HG03175 (cell line): ENCODE measurements around the gene AGPAT1.

Experiments used
- ATAC-seq: cut with Tn5 transposase; IDR thresholded peaks from one replicate; pipeline ENCODE4 v1.9.1; 2021; ENCODE audit warnings: mild to moderate bottlenecking, moderate library complexity; ENCODE audit not compliant: unreplicated experiment

Gene AGPAT1

DNA sequence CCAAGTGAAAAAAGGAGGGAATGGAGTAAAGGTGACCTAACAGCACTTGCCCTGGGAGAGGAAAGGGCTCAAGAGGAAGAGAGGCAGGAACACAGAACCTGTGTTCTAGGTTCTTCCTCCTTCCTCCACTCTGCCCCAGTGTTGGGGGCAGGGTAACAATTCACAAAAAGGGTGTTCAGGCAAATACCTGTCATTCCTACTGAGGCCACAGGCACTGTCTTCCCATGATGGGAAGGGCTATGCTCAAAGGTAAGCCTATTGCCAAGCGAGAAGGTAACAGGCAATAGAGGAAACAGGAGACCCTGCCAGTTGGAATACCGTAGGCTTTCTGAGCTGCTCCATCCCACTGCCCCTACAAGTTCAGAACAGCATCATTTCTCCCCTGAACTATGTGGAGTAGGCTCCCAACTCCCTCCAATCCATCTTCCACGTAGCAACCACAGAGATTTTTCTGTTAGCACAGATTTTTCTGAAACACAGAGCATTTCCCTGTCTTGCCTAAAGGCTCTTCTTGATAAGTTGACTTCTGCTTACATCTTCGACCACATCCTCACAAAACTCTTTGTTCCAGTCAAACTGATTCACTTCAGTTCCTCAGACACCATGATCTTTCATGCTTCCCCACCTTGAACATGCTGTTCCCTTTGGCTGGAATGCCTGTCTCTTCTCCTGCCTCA, 2.7 kb downstream of the AGPAT1 start:
- ATAC-seq, result no peak

DNA sequence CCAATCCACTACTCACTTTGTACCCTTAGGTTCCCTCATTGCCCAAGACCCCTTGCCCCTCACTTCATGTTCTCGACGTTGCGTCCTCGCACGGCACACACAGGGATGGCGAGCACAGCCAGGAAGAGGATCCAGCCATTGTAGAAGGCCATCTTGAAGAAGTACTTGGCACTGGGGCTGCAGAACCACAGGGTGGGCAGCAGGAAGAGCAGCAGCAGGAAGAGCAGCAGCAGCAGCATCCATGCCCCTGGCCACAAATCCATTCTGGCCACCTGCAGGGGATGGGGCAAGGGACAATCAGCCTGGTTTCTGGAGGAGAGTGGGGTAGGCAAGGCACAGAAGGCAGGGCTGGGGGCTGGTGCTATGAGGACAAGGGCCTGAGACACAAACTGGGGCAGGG, 4.7 kb downstream of the AGPAT1 start:
- no peak for ATAC-seq

DNA sequence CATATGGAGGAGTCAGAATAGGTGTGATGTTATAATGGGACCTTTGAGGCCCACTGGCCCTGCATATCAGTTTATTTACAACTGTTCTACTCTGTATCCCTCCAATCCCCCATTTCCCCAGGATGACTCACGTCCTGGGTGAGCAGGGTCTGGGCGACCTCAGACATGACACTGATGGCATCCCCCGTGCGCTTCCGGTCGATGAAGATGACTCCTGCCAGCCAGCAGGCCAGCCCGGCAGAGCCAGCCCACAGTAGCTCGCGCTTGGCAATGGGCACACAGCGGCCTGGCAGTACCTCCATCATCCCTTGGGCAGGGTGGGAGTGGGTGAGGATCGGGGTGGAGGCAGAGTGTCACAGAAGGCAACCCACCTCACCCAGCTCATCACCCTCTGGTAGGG, 5.6 kb downstream of the AGPAT1 start:
- no peak for ATAC-seq

DNA sequence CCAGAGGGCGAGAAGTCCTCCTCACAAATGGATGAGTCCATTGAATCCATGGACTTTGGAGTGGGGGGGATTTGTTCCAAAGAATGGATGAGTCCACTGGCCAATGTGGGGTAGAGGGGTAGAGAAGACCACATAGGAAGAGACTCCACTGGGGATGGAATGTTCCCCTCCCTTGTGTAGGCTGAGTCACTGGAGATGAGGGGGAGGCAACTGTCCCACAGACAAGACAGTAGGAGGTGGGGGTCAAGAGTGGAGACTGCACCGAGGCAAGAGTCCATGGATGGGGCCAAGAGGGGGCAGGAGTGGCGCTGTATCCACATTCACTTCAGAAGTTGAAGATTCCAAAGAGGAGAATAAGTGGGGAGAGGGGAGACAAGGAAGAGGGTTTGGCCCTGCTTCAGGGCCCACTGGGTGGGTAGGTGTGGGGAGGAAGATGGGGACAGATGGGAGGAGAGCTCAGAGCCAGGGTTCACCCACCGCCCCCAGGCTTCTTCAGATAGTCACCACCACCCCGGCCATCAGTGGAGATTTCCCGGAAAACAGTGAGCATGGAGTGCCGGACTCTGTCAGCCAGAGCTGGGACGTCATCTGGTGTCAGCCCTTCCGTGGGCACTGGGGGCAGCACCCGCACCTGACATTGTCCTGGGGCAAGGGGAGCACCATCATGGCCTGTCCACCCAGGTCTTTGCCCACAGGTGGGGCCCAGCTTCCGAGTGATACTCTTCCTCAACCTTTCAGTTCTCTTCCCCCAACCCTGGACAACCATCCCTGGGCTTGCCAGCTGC, 6.9 kb downstream of the AGPAT1 start:
- ATAC-seq, result no peak

DNA sequence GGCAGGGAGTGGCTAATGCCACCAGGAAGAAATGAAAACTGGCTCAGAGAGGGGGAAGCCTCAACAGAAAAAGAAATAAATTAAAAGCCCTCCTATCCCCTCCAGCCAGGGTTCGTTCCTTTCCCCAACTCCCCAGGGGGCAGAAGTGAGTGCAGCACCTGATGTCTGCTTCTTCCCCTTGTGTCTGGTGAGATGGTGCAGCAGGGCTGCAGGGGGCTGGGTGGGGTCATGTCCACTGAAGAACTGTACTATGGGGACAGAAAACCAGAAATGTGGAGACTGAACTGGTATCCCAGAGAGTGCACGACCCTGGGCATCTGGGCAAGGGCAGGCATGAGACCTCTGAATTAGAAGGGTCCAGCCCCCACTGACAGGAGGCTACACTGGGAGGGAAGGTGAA, 7.5 kb downstream of the AGPAT1 start:
- no peak for ATAC-seq

DNA sequence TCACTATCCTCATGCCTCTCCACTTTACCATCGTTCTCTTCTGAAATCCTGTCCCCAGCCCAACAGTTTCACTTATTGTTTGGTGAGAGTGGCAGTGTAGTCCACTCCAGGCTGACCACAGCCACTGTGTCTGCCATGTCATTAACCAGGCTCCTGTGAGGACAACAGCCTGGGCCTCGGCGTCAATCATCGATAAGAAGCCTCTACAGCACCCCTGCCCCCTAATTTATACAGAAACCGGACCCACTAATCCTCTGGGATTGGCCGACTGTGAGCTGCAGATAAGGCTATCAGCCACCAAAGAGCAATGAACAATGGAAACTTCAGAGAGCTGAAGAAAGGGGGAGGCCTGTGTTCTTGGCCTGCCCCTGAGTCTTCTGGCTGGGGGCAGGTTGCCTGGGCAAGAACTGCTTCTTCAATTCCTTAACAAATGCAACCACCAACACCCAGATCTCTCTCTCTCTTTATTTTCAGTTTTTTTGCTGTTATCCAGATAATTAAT, 8.1 kb downstream of the AGPAT1 start:
- no peak for ATAC-seq

DNA sequence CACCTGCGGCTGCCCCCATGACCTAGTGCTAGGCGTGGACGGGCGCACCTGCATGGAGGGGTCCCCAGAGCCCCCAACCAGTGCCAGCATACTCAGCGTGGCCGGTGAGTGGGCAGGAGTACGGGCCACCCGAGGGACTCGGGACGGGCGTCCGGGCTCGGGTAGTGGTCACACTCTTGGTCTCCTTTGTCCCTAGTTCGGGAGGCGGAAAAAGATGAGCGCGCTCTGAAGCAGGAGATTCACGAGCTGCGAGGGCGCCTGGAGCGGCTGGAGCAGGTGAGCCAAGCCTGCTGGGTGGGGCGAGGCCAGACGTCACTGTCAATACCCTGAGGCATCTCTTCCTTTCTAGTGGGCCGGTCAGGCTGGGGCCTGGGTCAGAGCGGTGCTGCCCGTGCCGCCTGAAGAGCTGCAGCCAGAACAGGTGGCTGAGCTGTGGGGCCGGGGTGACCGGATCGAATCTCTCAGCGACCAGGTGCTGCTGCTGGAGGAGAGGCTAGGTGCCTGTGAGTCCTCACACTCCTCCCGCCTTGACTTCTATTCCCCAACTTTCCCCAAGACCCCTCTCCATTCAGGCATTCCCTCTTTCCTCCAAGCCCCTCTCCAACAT, 8.6 kb downstream of the AGPAT1 start:
- ATAC-seq, result no peak

DNA sequence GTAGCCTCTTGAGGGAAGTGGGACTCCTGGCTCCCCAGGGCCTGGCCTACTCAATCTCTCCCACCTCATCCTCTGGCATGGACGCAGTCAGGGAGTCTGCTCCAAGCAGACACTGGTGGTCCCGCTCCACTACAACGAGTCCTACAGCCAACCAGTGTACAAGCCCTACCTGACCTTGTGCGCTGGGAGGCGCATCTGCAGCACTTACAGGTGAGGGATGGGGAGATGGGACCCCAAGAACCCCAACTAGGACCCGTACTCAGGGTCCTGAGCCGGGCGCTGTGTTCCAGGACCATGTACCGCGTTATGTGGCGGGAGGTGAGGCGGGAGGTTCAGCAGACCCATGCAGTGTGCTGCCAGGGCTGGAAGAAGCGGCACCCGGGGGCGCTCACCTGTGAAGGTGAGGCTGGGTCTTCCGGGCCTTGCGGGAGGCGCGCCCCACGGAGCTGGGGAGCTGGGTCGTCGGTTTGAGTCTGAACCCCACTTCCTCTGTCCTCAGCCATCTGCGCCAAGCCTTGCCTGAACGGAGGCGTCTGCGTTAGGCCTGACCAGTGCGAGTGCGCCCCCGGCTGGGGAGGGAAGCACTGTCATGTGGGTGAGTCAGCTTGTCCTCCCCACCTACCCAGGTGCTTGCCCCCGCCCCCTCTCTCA, 9.3 kb downstream of the AGPAT1 start:
- no peak for ATAC-seq

DNA sequence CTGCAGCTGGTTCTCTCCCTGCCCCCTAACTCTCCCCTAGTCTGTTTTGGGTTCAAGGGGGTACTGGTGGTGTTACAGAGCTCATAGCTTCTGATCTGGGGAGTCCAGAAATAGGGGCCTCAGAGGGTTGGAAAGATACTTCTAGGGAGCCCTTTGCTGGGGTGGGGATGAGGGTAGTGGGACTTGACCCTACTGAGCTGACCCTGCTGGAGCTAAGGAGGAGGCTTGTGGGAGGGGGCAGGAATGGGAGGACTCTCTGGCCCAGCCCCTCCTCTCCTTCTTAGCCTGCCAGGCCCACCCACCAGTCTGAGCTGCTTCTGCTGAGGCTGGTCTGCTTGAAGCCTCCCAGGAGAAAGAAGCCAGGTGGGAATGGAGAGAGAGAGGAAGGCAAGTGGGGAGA, 11.6 kb downstream of the AGPAT1 start, which contains the start of gene EGFL8:
EGFL8 (plus strand) TSS at position 301 of the 400 bp plus-strand sequence. CDS start 1,571 bp downstream, outside the sequence.
- no peak for ATAC-seq

DNA sequence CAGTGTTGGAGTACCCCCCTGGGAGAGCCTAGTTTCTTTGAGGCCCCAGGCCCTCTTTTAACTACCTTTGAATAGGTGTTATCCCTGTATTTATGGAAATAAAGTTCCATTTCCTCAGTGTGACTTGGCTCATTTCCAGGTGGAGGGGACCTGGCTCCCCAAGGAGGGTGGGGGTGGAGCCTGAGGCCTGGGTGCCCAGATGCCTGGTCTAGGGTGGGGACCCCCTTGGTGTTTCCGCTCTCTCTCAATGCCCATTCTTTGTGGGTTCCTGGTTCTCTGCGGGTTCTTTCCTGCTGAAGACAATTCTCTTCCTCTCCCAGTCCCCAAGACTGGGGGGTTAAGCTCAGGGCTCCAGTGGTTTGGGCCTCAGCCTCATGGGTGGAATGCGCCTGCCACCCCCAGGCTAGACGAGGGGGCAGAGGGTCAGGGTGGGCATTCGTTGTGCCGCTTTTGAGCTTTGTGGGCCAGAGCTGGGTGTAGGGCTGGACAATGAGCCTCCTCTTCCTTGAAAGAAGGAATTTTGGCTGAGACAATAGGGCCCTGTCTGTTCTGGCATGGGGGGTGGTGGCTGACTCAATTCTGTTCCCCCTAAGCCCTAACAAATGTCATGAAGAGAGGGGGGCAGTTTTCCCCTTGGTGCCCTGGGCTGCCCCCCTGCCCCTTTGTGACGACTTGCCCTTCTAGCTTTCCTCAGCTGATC, 12.2 kb downstream of the AGPAT1 start:
- ATAC-seq, result no peak

DNA sequence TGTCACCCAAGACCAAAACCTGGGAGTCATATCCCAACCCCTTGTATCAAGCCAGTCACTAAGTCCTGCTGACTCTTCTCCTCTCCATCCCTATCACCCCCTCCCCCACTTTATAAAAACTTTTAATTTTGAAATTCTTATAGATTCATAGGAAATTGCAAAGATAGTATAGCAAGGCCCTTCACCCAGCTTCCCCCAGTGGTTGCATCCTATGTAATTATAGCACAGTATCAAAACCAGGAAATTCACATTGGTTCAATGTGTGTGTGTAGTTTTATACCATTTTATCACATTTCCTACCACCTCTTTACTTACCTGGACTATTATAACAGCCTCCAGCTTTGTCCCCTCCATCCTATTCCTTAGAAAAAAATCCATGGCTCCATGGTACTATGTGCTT, 17.8 kb downstream of the AGPAT1 start:
- ATAC-seq, result no peak

DNA sequence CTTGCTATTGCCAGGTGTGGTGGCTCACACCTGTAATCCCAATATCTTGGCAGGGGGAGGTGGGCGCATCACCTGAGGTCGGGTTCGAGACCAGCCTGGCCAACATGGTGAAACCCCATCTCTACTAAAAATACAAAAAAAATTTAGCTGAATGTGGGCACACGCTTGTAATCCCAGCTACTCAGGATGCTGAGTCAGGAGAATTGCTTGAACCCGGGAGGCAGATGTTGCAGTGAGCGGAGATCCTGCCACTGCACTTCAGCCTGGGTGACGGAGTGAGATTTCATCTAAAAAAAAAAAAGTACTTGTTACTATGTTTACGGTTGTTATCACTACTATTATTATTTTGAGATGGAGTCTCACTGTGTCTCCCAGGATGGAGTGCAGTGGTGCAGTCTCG, 19.0 kb downstream of the AGPAT1 start:
- ATAC-seq, result no peak

DNA sequence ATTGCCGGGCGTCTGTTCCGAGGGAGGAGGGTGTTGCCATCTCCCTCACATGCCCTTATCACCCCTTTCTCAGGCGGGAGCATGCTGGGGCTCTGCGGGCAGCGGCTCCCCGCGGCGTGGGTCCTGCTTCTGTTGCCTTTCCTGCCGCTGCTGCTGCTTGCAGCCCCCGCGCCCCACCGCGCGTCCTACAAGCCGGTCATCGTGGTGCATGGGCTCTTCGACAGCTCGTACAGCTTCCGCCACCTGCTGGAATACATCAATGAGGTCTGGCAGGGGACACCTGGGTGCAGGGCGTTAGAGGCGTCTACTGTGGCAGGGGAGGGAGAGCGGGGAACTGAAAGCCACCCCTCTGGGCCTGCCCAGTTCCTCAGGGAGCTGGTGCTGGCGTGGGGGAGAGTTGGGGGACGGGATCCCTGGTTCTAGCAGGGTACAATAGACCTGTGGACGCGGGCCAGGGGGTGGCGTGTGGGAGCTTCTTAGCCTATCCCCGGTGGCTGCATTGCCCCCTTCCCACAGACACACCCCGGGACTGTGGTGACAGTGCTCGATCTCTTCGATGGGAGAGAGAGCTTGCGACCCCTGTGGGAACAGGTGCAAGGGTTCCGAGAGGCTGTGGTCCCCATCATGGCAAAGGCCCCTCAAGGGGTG, 21.2 kb downstream of the AGPAT1 start:
- ATAC-seq, result peak; percentile 77

DNA sequence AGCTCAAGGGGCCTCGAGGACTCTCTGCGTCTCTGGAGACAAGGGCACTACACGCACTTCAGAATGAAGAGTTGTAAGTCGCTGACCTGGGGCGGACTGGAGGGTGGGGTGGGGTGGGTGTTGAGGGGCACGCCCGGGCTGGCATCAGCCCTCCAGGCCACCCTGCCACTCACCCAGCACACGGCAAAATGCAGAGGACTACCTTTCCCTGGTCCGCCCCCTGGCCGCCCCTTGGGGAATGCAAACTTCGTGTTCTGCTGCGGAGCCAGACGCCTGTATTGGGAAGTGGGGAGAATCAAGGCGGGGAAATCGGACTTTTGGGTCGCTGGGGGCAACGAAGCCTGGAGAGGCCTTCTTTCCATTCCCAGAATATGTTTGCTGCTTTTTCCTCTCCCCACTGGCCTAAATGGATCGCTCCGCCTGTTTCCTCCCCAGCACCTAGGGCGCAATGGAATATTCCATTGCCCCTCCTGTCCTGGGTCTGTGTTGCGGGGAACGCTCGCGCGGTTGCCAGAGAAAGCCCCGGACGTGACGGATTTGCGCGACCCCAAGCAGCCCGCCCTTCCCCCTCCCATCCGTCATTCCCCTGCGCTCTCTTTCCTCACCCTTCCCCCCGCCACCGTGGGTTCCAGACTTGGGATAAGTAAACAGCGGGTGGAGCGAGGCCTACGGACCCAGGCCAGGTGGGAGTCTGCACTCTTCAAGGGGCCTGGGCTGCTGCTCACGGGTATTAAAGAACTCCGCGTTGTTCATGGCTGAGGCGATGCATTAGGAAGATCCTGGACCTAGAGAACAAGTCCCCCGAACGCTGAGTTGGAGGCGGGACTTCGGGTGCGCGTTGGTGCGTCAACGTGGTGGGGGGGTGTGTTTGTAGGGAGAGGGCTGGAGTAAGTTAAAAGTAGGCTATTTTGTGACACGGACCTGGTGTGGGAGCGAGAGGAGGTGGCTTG, 22.0 kb downstream of the AGPAT1 start, which contains the start of gene PPT2:
PPT2 (plus strand) TSS at position 578 of the 950 bp plus-strand sequence. CDS start 454 bp downstream, outside the sequence.
- peak; percentile 19 for ATAC-seq

DNA sequence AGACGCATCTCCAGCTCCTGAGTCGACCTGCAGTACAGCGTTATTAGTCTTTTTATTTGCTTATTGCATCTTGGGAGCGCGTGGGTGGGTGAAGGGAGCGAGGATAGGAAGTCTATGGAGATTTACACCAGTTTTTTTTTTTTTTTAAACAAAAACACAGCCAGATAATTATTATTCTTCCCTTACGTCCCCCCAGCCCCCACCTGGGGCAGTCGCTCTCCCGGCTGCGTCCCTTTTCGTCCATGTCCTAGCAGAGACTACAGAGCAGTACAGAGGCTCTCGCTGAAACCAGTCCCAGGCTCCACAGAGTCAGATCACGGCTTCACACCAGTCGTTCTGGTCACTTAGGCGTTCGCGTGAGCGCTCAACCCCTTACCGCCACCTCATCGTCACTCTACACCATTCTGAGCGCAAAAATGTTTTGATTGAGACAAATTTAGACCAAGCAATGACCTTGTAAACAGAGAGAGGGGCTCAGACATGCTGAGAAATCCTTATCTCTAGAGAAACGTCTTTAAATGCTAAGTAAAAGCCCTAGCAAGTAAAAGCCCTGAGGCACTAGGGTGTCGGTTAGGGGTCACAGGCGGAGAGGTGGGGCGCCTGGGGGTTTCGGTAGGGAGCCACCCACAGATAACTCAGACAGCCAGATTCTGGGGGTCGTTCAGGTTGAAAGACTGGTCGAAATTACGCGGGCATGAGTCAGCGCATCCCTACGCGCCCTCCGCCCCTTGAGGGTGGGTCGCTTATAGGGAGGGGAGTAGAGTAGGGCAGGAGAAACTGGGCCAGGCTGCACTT, 22.9 kb downstream of the AGPAT1 start:
- ATAC-seq, result no peak

DNA sequence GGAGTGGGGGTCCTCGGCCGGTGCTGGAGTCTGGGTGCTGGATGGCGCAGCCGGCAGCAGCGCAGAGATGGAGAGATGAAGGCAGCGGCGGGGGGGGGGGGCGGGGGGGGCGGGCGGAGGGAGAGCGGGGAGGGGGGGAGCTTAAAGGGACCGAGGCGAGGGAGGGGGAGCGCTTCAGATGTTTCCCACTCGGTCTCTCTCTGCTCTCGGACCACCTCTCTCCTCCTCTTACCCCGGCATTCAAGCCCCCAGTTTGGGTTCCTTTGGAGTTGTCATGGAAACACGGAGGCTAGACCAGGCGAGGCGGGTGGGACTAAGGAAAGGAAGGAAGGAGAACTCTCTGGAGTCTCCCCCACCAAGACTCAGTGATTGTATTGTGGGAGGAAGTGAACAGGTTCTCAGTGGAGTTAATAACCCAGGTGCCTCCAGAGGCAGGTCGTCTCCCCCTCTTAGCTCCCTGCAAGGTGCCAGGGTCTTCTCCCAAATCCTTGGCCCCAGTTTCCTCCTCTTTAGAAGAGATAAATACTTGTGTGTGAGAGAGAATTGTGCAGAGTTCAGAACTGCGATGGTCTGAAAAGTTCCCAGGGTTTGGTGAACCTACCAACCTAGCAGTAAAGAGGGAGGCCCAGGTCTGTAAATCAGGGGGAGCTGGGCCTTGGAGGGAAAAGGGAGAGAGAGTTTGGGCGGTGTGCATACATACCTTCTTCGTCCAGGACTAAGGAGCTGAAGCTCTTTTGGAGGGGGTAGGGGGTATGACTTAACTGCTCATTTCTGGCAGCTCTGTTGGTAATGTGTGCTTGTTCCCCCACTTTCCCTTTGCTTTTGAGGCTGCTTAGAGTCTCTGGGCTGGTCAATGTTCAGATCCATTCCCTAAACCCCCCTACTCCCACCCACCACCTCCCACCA, 23.8 kb downstream of the AGPAT1 start, which contains the start of gene PRRT1:
PRRT1 (minus strand) TSS at position 77 of the 906 bp plus-strand sequence. CDS start 112 bp downstream, outside the sequence.
- ATAC-seq, result no peak
